Ovary (tissue), 3 donors: ENCODE measurements around the gene SERPINA9.

Experiments
- POLR2A ChIP-seq: fragments of 450-650 bp; IDR thresholded peaks from one replicate; pipeline ENCODE4 v1.6.1; 2017; ENCODE audit warnings: antibody characterized with exemption, mild to moderate bottlenecking, moderate library complexity
- TF ChIP-seq, protein P1 (sequence below), 3 donors: fragments of 450-650 bp in 2 of 3; fragments of 200-600 bp in 1 of 3; IDR thresholded peaks; one replicate each; pipeline versions ENCODE4 v1.5.1 to v1.8.0; 2016 to 2022; ENCODE audit warnings: antibody characterized with exemption in 3 of 3, mild to moderate bottlenecking in 1 of 3
- donor health status: DM: no; HTN: no; CAD: no.

- TF ChIP-seq POLR2A = no peak
- TF ChIP-seq, protein P1, sequence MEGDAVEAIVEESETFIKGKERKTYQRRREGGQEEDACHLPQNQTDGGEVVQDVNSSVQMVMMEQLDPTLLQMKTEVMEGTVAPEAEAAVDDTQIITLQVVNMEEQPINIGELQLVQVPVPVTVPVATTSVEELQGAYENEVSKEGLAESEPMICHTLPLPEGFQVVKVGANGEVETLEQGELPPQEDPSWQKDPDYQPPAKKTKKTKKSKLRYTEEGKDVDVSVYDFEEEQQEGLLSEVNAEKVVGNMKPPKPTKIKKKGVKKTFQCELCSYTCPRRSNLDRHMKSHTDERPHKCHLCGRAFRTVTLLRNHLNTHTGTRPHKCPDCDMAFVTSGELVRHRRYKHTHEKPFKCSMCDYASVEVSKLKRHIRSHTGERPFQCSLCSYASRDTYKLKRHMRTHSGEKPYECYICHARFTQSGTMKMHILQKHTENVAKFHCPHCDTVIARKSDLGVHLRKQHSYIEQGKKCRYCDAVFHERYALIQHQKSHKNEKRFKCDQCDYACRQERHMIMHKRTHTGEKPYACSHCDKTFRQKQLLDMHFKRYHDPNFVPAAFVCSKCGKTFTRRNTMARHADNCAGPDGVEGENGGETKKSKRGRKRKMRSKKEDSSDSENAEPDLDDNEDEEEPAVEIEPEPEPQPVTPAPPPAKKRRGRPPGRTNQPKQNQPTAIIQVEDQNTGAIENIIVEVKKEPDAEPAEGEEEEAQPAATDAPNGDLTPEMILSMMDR (IDR thresholded peaks at IDR 0.05) = no peak
Measured at GRCh38 chr14:94461526-94462218, 14.3 kb downstream of the SERPINA9 start.
